ENCODE results near the gene RIC3.

The RIC3 gene

DNA sequence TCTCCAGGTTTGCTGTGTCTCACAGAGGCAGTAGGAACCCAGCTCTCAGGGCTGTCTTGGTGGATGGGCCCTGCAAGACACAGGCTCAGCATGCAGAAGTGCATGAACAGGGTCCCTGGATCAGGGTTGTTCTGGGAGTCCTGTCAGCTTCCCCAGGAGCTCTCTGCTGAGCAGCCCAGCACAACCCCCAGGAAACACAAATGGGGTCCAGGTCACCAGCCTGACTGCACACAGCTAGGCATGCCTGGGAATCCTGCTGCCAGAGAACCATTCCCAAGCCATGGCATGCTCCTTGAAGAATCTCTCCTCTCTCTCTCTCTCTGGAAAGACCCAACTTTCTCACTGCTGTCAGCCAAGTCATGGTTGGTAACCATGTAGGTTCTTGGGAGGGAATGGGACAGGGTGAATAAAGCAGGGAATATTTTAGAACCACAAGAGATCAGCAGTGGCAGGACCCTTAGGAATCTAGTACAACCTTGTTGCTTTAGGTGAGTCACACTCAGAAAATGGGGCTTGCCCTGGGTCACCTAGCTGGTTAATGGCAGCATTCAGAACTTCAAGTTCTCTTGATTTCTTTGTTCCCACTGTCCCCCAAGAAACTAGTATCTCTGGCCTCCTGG lies 66.4 kb downstream of the RIC3 start:
- no peak for DNase-seq

DNA sequence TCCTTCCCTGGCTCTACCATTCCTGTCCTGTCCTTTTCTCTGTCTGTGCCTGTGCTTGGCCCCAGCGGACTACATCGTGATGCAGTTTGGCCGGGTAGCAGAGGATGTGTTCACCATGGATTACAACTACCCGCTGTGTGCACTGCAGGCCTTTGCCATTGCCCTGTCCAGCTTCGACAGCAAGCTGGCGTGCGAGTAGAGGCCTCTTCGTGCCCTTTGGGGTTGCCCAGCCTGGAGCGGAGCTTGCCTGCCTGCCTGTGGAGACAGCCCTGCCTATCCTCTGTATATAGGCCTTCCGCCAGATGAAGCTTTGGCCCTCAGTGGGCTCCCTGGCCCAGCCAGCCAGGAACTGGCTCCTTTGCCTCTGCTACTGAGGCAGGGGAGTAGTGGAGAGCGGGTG lies 67.4 kb downstream of the RIC3 start:
- DNase-seq, result no peak

DNA sequence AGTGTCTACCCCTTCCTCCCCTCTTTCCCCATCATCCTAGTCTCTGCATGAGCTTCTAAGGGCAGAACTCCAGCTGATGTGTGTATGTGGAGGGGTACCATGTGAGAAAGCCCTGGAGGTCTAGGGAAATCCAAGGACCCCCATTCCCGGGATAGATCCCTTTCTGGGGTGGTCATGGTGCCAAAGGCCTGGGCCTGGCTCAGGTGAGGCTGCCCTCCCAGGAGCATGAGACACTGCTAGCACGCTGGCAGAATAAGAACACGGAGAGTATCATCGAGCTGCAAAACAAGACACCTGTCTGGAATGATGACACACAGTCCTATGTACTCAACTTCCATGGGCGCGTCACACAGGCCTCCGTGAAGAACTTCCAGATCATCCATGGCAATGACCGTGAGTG lies 68.2 kb downstream of the RIC3 start:
- DNase-seq, result no peak

DNA sequence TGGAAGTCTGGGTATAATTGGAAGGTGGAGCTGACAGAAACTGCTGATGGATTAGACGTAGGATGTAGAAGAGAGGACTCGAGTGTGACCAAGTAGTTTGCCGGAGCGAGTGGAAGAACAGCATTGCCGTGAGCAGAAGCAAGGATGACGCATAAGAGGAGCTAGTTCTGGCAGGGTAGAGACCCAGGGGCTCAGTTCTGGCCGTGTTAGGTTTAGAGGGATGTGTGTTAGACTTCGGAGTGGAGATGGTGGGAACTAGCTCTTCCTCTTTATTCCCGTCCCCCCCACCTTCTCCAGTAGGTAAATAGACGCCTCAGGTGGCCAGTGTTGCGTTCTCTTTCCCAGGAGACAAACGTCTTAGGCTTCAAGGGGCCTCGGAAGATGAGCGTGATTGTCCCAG lies 68.7 kb downstream of the RIC3 start:
- no peak for DNase-seq

DNA sequence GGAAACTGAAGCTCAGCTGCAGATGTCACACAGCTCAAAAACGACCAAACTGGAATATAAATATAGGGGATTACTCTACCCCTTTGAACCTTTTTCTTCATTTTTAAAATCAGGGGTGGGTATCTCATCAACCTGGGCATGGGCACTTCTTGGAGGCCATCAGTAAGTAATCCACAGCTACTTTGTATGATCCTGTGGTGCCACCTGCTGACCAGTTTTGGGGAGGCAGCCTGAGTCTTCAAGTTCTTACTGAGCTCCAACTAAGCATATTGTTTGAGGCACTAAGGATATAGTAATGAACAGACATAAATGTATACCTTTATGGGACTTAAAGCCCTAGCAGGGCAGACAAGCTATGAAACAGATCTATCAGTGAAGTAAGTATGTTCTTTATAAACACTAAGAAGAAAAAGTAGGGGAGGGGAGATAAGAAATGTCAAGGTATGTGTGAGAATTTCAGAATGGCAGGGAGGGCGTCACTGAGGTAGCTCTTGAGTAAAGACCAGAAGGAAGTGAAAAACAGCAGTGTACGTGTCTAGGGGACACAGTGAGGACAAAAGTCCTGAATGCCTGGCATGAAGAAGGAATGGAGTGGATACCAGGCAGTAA lies 69.4 kb downstream of the RIC3 start:
- peak; percentile 62 to 63 for DNase-seq

DNA sequence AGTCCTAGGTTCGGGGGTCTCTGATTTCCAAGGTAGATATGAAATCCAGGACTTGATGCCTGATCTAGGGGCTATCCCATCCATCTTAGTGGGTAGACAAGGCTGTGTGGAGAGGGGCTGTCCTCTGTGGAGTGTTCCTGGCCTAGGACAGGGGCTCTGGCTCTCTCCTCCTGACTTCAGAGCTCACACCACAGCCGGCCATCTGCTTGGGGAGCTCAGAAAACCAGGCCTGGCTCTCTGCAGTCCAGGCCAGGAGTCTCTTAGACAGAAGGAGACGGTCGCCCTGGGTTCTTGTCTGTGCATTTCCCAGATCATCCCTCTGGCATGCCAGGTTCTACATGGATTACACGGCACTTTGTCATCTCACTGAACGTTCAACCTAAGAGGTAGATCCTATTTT lies 69.9 kb downstream of the RIC3 start:
- DNase-seq, result no peak

DNA sequence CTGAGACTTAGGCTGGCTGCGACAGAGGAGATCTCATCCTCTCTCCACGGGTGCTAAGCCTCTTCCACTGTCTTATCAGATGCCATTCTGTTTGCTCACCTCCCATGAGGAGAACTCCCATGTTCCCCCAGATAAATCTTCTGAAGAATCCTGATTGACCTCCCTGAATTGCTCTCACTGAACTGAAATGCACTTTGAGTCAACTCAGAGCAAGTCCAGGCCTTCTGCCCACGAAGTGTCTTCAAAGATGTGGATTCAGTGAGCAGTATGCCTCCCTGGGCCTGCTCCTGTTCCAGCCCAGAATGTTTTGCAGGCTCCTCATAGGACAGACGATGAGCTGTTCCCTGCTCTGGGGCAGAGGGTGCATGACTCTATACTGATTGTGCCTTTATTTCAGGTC lies 70.5 kb downstream of the RIC3 start:
- DNase-seq, result no peak

DNA sequence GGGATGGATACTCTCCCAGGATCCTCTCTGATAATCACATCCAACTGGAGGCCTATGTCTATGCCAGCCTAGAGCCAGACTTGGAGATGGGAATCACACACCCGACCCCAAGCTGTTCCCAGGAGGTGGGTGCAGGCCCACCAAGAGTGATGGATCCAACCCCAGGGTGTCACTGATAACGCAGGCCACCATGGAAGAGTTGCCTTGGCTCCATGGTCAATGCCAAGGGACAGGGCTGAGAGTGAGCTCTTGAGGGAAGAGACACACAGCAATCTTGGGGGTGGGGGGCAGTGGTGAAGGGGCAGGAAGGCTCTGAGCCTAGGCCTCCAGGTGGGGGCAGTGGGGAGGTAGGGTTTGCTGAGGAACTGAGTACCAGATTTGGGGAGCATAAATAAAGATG lies 70.9 kb downstream of the RIC3 start:
- no peak for DNase-seq

DNA sequence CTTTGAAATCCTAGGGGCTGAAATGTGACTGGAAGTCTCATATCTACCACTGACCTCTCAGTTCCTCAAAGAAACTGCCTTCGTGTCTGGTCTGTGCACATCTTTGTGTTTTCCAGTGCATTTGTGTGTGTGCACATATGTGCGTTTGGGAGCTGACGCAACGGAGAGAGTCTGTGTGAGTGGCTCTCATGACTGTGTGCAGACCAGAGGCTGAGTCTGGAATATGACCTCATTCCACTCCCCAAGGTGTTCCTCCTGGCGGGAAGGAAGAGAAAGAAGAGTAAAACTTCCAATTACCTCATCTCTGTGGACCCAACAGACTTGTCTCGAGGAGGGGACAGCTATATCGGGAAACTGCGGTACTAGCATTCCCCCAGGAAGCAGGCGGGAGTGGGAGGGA lies 71.4 kb downstream of the RIC3 start:
- DNase-seq, result no peak

DNA sequence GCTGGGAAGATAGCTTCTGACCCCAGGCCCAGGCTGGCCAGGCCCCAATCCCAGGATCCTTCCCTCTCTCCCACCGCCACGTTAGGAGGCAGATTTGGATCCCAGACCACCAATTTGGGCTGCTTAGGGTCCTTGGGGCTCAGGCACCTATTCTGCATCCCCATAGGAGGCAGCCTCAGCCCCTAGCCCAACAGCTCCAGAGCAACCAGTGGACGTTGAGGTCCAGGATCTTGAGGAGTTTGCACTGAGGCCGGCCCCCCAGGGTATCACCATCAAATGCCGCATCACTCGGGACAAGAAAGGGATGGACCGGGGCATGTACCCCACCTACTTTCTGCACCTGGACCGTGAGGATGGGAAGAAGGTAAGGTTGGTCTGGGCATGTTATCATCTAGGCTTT lies 71.8 kb downstream of the RIC3 start:
- DNase-seq, result no peak

DNA sequence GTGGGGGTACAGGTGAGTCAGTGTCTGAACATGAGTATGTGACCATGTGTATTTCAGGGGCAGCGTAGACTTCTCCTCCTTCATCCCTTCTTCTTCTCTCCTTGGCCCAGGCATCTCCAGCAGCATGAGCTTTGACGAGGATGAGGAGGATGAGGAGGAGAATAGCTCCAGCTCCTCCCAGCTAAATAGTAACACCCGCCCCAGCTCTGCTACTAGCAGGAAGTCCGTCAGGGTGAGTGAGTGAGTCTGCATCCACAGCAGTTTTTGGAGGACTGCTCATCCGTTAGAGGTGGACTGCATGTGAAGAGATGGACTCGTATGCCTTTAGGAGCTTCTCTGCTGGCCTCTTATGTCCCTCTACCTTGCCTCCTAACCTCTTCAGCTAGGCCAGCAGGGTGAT lies 72.2 kb downstream of the RIC3 start:
- DNase-seq, result no peak

DNA sequence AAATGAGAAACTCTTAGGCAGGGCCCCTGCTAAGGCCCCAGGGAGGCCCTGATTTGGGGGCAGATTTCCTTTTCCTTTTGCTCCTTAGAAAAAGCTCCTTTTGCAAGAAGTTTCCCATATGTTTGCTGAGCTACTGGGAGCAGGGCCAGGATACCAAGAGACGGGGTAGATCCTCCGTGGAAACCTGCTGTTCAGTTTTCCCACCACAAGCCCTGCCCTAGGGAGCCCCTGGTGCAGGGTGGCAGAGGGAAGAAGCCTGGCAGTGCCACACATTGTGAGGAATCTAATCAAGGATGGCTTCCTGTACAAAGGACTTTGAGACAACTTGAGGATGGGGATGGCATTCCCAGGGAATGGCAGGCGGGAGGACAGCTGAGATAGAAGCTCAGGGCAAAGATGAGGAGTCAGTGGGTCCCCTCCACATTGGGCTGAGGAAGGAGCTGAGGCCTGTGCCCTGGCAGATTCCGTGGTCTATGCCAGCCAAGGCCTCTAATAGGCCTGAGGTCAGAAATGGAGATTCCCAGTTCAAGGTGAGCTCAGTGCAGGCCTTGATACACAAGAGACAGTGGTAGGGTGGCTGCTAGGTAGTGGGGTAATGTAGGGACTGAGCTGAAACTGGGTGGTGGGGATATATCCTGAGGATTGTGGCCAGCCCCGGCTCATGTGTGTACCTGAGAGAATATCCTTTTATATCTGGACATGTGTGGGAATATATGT lies 72.9 kb downstream of the RIC3 start:
- DNase-seq, result no peak

DNA sequence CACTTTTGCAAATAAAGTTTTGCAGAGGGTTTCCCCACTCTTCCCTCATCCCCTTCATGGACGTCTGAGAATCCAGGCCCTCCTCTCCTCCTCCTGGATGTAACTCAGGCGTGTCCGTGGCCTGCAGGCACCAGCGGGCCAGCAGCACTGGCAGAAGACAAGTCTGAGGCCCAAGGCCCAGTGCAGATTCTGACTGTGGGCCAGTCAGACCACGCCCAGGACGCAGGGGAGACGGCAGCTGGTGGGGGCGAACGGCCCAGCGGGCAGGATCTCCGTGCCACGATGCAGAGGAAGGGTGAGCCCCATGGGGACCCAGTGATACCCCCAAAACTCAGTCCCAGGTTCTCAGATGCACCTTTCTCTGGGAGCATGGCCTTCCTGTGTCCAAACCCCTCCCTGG lies 73.5 kb downstream of the RIC3 start:
- DNase-seq, result no peak

DNA sequence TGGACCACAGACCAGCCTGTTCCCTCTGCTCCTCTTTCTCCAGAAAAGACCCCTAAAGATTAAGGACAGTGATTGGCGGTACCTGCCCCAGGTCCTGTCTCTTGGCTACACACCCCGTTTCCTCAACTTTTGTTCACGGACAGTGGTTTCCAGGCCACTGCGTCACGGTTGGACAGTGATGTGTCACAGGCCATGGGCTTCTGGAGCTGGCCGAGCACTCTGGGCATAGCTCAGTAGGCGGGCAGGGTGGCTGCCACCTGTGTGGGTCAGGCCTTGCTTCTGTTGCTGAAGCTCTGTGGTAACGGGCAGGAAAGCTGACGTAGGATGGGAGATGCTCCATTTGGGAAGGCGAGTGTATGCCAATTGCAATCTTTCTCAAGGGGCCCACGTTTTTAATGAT lies 74.2 kb downstream of the RIC3 start:
- no peak for DNase-seq

DNA sequence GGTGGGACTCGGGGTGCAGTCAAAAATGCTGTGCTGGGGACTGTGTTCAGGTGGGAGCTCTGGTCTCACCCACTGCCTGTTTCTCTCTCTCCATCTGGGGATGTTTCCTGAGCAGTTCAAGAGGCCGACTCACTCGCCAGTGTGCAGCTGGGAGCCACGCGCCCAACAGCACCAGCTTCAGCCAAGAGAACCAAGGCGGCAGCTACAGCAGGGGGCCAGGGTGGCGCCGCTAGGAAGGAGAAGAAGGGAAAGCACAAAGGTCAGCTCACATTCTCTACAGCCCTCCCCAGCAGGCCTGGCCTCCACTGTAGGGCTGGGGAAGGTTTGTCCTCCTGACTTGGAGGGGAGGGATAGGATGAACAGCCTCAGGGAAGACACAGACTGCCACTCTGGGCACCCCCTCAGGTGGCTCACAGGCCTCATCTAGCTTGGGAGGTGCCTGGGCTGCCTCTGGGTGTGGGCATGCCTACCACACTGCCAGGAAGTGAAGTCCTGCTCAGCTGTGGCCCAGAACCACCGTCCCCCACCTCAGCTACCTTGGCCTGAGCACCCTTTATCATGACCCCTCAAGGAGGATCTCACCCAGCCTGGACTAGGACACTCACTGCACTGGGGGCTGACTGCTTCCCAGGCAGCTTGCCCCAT lies 74.8 kb downstream of the RIC3 start:
- no peak for DNase-seq

DNA sequence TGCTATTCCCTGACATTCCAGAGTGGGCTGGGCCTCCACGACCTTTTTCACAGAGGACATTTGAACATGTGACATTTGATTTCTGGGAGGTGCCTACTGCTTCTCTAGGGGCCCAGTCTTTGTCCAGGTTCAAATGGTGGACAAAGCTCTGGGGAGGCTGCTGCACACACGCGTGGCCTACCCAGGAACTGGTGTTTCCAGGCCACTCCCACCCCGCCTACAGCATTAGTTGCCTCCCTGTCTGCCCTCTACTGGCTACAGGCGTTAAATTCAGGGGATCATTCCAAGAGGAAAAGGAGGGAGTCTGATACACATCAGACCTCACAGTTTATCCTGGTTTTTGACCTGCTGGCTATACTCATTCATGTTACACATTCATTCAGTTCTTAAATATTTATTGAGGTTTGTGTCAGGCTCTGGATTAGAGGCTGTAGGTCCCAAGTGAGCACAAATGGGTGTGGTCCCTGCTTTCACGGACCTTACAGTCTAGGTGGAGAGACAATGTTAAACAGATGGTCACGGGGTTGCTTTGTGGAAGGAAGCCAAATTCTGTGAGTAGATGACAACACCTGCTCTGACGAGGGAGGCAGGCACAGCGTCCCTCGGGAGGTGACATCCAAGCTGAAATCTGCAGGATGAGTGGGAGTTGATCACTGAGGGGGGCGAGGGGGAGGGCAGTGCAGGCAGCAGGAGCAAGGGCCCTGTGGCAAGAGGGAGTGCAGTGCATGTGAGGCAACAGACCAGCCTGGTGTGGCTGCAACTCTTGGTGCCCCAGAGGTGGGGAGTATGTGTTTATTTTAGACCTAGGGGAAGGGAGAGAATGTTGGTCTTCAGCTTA lies 76.0 kb downstream of the RIC3 start:
- peak in 1 of 2 donors; percentile 24 for DNase-seq

DNA sequence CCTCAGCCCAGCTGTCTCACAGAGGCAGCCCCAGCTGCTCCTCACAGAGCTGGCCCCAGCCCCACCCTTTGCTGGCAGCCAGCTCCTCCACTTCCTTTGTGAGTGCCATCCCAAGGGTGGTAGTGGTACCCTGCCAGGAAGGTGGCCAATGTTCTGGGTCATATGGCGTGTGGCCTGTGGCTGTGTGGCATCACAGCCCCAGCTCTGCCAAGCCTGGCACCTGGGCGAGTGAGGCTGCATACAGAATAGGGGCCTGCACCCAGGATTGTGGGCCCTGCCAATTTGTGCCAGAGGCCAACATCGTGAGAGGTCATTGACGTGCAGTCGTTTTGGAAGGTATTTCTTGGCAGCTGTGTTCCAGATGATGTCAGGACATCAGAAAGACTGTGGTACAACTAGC lies 77.1 kb downstream of the RIC3 start:
- no peak for DNase-seq

DNA sequence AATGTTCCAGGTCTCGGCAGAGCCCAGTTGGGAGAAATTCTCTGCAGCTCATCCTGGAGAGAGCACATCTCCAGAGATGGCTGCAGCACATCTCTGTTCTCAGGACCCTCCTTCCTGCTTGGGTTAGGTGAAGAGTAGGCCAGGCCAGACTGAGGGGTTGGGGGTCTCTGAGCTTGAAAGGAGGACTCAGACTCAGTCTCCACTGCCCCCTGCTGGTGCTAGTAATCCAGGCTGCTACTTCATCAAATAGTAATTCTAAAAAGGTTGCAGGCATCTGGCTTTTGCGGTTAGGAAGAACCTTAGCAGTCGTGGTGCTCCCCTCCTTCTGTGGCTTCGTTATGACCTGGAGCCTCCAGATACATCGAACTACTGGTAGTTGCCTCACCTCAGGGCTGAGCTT lies 78.1 kb downstream of the RIC3 start:
- DNase-seq, result no peak

DNA sequence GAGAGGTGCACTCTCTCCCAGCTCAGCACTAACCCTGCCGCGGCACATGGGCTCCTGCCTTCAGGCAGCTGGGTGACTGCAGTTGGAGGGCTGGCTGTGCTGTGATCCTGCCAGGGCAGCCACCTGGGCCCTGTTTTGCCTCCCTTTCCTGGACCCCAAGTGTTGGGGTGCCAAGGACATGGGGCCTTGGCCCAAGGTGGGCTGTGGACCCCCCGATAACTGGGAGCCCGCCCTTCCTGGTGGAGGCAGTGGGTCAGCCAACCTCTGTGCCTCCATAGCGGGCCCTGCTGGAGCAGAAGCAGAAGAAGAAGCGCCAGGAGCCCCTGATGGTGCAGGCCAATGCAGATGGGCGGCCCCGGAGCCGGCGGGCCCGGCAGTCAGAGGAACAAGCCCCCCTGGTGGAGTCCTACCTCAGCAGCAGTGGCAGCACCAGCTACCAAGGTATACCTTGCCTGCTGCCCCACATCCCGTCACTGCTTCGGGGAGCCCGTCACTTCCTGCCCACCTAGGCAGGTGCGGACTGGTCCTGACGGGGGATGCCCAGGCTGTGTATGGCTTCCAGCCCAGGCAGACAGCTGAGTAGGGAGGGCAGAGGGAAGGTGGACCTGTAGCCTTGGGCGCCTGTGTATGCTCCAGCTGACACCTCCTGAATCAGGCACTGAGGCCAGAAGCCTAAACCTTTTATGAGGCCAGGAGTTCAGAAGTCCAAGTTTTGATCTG lies 78.9 kb downstream of the RIC3 start:
- DNase-seq, result no peak

DNA sequence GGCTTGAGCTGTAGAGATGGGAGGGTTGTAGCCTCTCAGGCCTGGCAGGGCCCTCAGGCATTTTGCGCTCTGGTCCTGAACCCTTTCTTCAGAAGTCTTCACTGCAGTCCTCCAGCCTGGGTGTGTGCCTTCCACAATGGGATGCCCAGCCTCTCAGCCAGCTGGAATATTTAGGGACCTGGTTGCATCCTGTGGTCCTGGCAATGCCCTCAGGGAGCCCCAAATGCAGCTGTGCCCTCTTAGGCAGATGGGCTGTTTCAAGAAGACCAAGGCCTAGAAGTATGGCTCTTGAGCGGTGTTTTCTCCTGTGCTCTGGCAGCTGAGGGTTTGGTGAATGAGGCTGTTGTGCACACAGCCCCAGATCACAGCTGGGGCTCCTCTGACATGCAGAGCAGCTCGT lies 81.1 kb downstream of the RIC3 start:
- DNase-seq, result no peak

DNA sequence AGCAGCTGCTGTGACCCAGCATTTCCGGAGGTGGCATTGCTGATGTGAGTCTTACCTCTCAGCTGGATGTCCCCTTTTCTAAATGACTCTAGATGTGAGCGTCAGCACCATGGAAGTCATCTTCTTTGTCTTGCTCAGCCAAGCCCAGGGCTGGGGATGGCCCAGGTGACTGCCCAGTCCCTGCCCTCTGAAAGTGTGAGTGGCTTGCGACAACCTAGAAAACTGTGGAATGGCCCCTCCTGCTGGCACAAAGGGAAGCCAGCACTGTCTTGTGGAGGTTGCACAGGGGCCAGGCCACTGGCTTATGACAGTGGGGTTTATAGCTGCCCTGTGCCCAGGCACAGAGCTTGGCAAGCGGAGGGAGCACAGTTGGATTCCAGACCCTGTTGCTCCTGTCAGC lies 81.6 kb downstream of the RIC3 start:
- no peak for DNase-seq

DNA sequence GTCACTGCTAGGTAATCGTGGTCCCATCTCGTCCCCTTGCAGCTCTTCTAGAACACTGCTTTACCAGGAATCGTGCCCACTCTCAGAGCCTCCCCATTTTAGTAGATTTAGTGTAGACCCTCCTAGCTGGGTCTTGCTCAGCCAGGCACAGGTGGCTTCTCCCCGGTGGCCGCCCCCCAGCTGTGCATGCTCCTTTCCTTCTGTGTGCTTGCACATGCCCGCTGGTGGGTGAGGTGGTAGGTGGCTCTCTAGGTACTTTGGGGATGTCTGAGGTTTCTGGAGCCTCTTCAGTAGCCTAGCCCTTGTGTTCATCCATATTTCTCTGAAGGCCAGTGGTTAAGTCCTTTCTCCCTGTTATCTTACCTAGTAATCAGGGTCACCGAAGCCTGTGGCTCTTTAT lies 82.3 kb downstream of the RIC3 start:
- DNase-seq, result no peak
